GM18907 (cell line): ENCODE measurements around the gene METTL8.

ENCODE experiments used
- ATAC-seq: cut with Tn5 transposase; IDR thresholded peaks from one replicate; pipeline ENCODE4 v1.9.1; 2021; ENCODE audit warnings: mild to moderate bottlenecking, moderate library complexity; ENCODE audit not compliant: unreplicated experiment

METTL8 gene

GRCh38 chr2:171267855-171268629 is 165.7 kb downstream of the METTL8 start:
- no peak for ATAC-seq
